Endothelial cell of umbilical vein (primary cell): ENCODE measurements around the gene LARP1. TPM values are rescaled to one million over a fixed set of nuclear protein-coding genes. Genes with fewer than 3 reads are reported as not detected.

Experiments
- BruUV-seq: library from RNA; stranded (reverse); fragments of 400-500 nt; replicated peaks from 2 replicates; lab custom pipeline; 2021; lab: Mats Ljungman, UMichigan
- CTCF ChIA-PET: fragments of 300-600, 350-600 bp; sonication (Branson Sonifier 250); formaldehyde crosslinking; loops from one replicate; lab custom pipeline; 2021; ENCODE audit warnings: antibody characterized with exemption, inconsistent platforms; lab: Charles Lee
- POLR2A ChIA-PET: fragments of 300-600, 350-600 bp; sonication (Branson Sonifier 250); formaldehyde crosslinking; loops from one replicate; lab custom pipeline; 2021; ENCODE audit warnings: antibody characterized with exemption, inconsistent platforms; lab: Charles Lee
- DNase-seq: peaks from one replicate; pipeline ENCODE4 v3.0.0-alpha.2; 2011; ENCODE audit warnings: low read depth, low spot score
- FAIRE-seq: peaks from 2 replicates; lab custom pipeline; 2011; peaks lifted over from hg19 to GRCh38; lab: Jason Lieb, UNC
- H2AFZ ChIP-seq: 2 replicates; pipeline ENCODE4 v1.6.0; 2012; ENCODE audit warnings: low read depth, low read length, control low read depth, inconsistent platforms
- H3K27ac ChIP-seq: 2 replicates; pipeline ENCODE4 v1.5.1; 2011; ENCODE audit warnings: low read depth, mild to moderate bottlenecking, control low read depth, low read length, moderate library complexity; ENCODE audit not compliant: insufficient read depth
- H3K27me3 ChIP-seq, 2 experiments: 2 replicates each; pipeline versions ENCODE4 v1.6.0 to v1.6.1; 2011; ENCODE audit warnings: low read length in 2 of 2, mixed read lengths in 1 of 2; ENCODE audit not compliant: control insufficient read depth in 2 of 2, insufficient read depth in 2 of 2
- H3K36me3 ChIP-seq, 2 experiments: 2 replicates in 1 of 2; 3 replicates in 1 of 2; pipeline ENCODE4 v1.5.1; 2011; ENCODE audit warnings: low read length in 2 of 2, mild to moderate bottlenecking in 1 of 2, moderate library complexity in 1 of 2; ENCODE audit not compliant: control insufficient read depth in 2 of 2, insufficient read depth in 2 of 2; ENCODE audit errors: extremely low read depth in 1 of 2
- H3K4me1 ChIP-seq: 3 replicates; pipeline ENCODE4 v1.5.1; 2011; ENCODE audit warnings: mild to moderate bottlenecking, low read length; ENCODE audit not compliant: control insufficient read depth, insufficient read depth; ENCODE audit errors: extremely low read depth
- H3K4me2 ChIP-seq: 2 replicates; pipeline ENCODE4 v1.6.1; 2011; ENCODE audit warnings: low read length, control low read depth, mixed read lengths; ENCODE audit not compliant: insufficient read depth
- H3K4me3 ChIP-seq, 3 experiments: fragments of 200-600 bp in 1 of 3; sonication (generic), shearing (Covaris generic) in 1 of 3; replicated peaks in 1 of 3; 2 replicates each; pipeline ENCODE4 v1.5.1; 2011 to 2016; ENCODE audit warnings: control low read depth in 3 of 3, low read length in 3 of 3, mild to moderate bottlenecking in 2 of 3, inconsistent platforms in 1 of 3, low read depth in 1 of 3, moderate library complexity in 1 of 3; ENCODE audit not compliant: insufficient read depth in 1 of 3
- H3K79me2 ChIP-seq: 2 replicates; pipeline ENCODE4 v1.6.0; 2012; ENCODE audit warnings: low read length, inconsistent platforms; ENCODE audit not compliant: control insufficient read depth, insufficient read depth
- H3K9ac ChIP-seq: replicated peaks from 2 replicates; pipeline ENCODE3; 2011; ENCODE audit warnings: low read length, control low read depth; ENCODE audit not compliant: insufficient read depth; ENCODE audit errors: extremely low read depth
- H3K9me1 ChIP-seq: replicated peaks from 3 replicates; pipeline ENCODE4 v1.6.0; 2011; ENCODE audit warnings: mild to moderate bottlenecking, low read length; ENCODE audit not compliant: control insufficient read depth, insufficient read depth; ENCODE audit errors: extremely low read depth
- H3K9me3 ChIP-seq: replicated peaks from 2 replicates; pipeline ENCODE4 v1.5.1; 2012; ENCODE audit warnings: low read length, inconsistent platforms; ENCODE audit not compliant: control insufficient read depth, insufficient read depth
- H4K20me1 ChIP-seq: replicated peaks from 2 replicates; pipeline ENCODE3; 2011; ENCODE audit warnings: mild to moderate bottlenecking, low read length; ENCODE audit not compliant: control insufficient read depth, insufficient read depth; ENCODE audit errors: extremely low read depth
- CTCF ChIP-seq, 2 donors: IDR thresholded peaks; 1 replicate in 1 of 2; 2 replicates in 1 of 2; pipeline ENCODE4 v1.5.1; 2011; ENCODE audit warnings: low read length in 2 of 2, mild to moderate bottlenecking in 2 of 2, moderate library complexity in 2 of 2, control low read depth in 1 of 2, inconsistent platforms in 1 of 2, low read depth in 1 of 2; ENCODE audit not compliant: insufficient read depth in 1 of 2; ENCODE audit errors: extremely low read depth in 1 of 2
- EZH2 ChIP-seq: IDR thresholded peaks from 2 replicates; pipeline ENCODE4 v1.6.1; 2012; ENCODE audit warnings: borderline replicate concordance, low read depth, mild to moderate bottlenecking, moderate library complexity, low read length, inconsistent platforms; ENCODE audit not compliant: severe bottlenecking
- FOS ChIP-seq: IDR thresholded peaks from 2 replicates; pipeline ENCODE4 v1.6.1; 2011; ENCODE audit warnings: mild to moderate bottlenecking, low read length, moderate library complexity, borderline replicate concordance; ENCODE audit not compliant: insufficient read depth
- GATA2 ChIP-seq: IDR thresholded peaks from 2 replicates; pipeline ENCODE4 v1.7.0; 2011; ENCODE audit warnings: low read depth, mild to moderate bottlenecking, moderate library complexity, mixed read lengths, low read length; ENCODE audit not compliant: insufficient read length, insufficient read depth
- JUN ChIP-seq: IDR thresholded peaks from 2 replicates; pipeline ENCODE4 v1.6.1; 2011; ENCODE audit warnings: borderline replicate concordance, low read depth; ENCODE audit not compliant: insufficient read length, insufficient read depth
- MAX ChIP-seq: IDR thresholded peaks from 2 replicates; pipeline ENCODE4 v1.6.1; 2011; ENCODE audit not compliant: insufficient read depth, insufficient read length
- MYC ChIP-seq: IDR thresholded peaks from one replicate; pipeline ENCODE4 v1.6.1; 2011; ENCODE audit warnings: mild to moderate bottlenecking, low read depth, low read length
- POLR2A ChIP-seq: IDR thresholded peaks from 2 replicates; pipeline ENCODE4 v1.6.1; 2012; ENCODE audit warnings: low read depth, mild to moderate bottlenecking, control low read depth, low read length
- POLR2AphosphoS5 ChIP-seq: IDR thresholded peaks from 2 replicates; pipeline ENCODE4 v1.6.1; 2012; ENCODE audit warnings: low read depth, mild to moderate bottlenecking, control low read depth, low read length, moderate library complexity; ENCODE audit not compliant: insufficient read depth
- dilution Hi-C: fragments of 300-500 bp; cut with MboI; formaldehyde crosslinking; loops from one replicate; pipeline ENCODE4 v1.15.0; 2019; ENCODE audit warnings: low sequenced_read_pairs; ENCODE audit not compliant: extremely low pct_ligation_motif_present
- intact Hi-C: fragments of 100-400 bp; cut with micrococcal nuclease; formaldehyde crosslinking; loops from one replicate; pipeline ENCODE4 v1.10.0; 2022
- polyA plus RNA-seq, 4 experiments: library from polyadenylated mRNA; depleted of rRNA in 3 of 4; stranded (reverse) in 3 of 4; unstranded in 1 of 4; fragments of >200 nt; gene quantifications; 2 replicates each; pipeline versions ENCODE4 v1.2.1 to v1.2.3, GENCODE V29; 2011 to 2012; ENCODE audit warnings: missing spikeins in 1 of 4
- total RNA-seq: library from RNA; stranded (reverse); gene quantifications from 2 replicates; pipeline ENCODE4 v1.2.3, GENCODE V29; 2021

LARP1 gene
- total and polyA plus RNA-seq, 2 donors (not counting 3 experiments of a cell fraction or from before 2014, with no cell fraction given), result 70.4 to 252 TPM

DNA sequence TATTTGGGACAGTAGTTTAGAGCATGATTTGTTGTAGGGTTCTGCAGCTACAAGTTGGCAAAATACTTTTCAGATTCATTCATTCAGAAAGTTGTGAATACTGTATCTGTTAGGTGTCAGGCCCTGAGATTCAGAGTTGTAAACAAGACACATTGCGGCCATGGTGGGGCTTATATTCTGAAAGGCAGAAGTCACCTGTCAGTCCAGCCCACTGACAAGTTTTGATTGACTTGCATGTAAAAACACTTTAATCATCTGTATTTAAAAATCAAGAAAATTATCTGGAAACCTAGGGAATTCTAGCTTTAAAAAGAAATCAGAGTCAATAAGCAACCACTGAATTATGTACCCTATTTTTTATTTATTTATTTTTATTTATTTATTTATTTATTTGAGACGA is 13.0 kb downstream of the LARP1 start:
- ChIA-PET CTCF (interaction anchor here (1.1 to 1.2 kb wide), 2 partner anchors 10 to 18 kb away, joined by 3 read pairs; no protein-coding TSS in a partner anchor), POLR2A (no interaction called here)
- Histone ChIP-seq H3K27ac (no peak overlapping the region), H3K79me2 (peaks cover 98% of the 10 kb centered on the region), H3K4me3 (no peak overlapping the region), H3K4me2 (no peak overlapping the region), H3K9ac (no peak overlapping the region), H3K9me3 (no peaks in the 10 kb centered on the region), H4K20me1 (peaks cover 11% of the 10 kb centered on the region), H3K9me1 (no peaks in the 10 kb centered on the region), H3K4me1 (peaks cover 11% of the 10 kb centered on the region), H3K27me3 (no peaks in the 10 kb centered on the region), H3K36me3 (no peaks in the 10 kb centered on the region), H2AFZ (no peak overlapping the region)
- DNase-seq, result no peak
- TF ChIP-seq POLR2A, result no peak
- TF ChIP-seq CTCF (IDR thresholded peaks at IDR 0.05; ENCODE audit: extremely low read depth in 1 of 2, insufficient read depth in 1 of 2, low read depth in 1 of 2, low read length in 2 of 2), result no peak
- TF ChIP-seq POLR2AphosphoS5, result no peak
- no peak for TF ChIP-seq MAX
- no peak for TF ChIP-seq EZH2
- no peak for TF ChIP-seq JUN
- no peak for TF ChIP-seq MYC
- no peak for TF ChIP-seq FOS
- no peak for TF ChIP-seq GATA2
- intact Hi-C loops (no loop called here), dilution Hi-C loops (no loop called here)
- no TSS peak for BruUV-seq
- no peak for FAIRE-seq
